ENCODE results near the gene NRP2.

Gene NRP2

DNA sequence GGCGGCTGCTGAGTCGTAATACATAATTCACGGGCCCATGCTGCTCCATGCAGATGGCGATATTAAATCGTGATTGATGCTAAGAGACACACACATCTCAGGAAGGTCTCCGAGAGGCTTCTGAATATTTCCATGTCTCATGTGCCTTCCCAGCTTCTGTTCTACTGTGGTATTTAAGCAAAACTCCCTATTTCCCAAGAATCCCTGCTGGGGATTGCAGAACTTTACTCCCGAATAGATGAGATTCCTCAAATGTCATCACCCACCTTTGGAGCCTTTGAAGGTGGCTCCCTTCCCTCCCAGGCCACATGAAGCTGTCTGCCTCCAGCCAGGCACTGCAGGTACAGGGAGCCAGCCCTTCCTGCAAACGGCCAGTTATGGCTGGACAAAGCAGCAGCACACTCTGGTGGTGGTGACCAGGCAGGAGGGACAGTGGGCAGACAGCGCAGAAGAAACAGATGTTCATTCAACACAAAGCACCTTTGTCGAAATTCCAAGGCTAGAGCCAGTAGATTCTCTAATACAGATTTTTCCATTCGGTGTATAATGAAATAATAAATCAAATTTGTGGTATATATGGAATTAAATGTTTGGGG, 14.1 kb downstream of the NRP2 start:
- Histone ChIP-seq H3K4me3 (IDR thresholded peaks at IDR 0.05; ENCODE audit: insufficient read depth, low read depth, low read length) (no peak overlapping the region), H3K27me3 (ENCODE audit: insufficient read depth, low read depth) (no peaks in the 10 kb centered on the region), H3K27ac (no peak overlapping the region), H4K20me1 (ENCODE audit: insufficient read depth) (no peaks in the 10 kb centered on the region), H3K36me3 (ENCODE audit: insufficient read depth) (no peaks in the 10 kb centered on the region), H3K9ac (no peak overlapping the region), H2AFZ (ENCODE audit: low read depth) (no peak overlapping the region), H3K4me1 (ENCODE audit: low read depth, poor library complexity, severe bottlenecking) (no peaks in the 10 kb centered on the region), H3K4me2 (no peak overlapping the region), H3K79me2 (ENCODE audit: insufficient read depth, low read depth) (no peaks in the 10 kb centered on the region)
- TF ChIP-seq, protein P1, sequence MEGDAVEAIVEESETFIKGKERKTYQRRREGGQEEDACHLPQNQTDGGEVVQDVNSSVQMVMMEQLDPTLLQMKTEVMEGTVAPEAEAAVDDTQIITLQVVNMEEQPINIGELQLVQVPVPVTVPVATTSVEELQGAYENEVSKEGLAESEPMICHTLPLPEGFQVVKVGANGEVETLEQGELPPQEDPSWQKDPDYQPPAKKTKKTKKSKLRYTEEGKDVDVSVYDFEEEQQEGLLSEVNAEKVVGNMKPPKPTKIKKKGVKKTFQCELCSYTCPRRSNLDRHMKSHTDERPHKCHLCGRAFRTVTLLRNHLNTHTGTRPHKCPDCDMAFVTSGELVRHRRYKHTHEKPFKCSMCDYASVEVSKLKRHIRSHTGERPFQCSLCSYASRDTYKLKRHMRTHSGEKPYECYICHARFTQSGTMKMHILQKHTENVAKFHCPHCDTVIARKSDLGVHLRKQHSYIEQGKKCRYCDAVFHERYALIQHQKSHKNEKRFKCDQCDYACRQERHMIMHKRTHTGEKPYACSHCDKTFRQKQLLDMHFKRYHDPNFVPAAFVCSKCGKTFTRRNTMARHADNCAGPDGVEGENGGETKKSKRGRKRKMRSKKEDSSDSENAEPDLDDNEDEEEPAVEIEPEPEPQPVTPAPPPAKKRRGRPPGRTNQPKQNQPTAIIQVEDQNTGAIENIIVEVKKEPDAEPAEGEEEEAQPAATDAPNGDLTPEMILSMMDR (conservative IDR thresholded peaks at IDR 0.05; ENCODE audit: low read depth, low read length), result no peak

DNA sequence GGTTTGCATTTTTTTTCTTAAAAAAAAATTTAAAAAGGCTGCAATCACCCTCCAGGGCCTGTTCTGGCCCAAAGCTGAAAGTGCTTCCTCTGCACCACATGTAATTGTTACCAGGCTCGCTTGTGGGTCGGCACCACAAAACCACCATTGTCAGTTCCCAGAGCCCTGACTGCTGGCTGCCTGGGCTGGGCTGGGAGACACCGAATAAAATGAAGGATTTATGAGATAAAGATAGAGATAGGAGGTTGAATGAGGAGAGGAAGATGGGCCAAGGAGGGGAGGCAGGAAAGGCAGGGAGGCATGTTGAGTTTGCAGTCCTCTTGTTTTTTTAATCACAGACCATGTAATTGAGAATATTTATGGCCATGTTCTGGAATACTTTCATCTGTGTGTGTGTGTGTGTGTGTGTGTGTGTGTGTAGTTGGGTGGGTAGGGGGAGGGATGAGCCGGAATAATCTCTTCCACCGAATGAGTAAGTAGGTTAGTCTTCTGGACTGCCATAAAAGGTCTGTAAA, 14.7 kb downstream of the NRP2 start:
- Histone ChIP-seq H3K4me3 (IDR thresholded peaks at IDR 0.05; ENCODE audit: insufficient read depth, low read depth, low read length) (no peak overlapping the region), H4K20me1 (ENCODE audit: insufficient read depth) (no peaks in the 10 kb centered on the region), H3K36me3 (ENCODE audit: insufficient read depth) (no peaks in the 10 kb centered on the region), H3K27ac (no peak overlapping the region), H3K79me2 (ENCODE audit: insufficient read depth, low read depth) (no peaks in the 10 kb centered on the region), H3K4me2 (no peak overlapping the region), H3K9ac (no peak overlapping the region), H2AFZ (ENCODE audit: low read depth) (no peak overlapping the region), H3K4me1 (ENCODE audit: low read depth, poor library complexity, severe bottlenecking) (no peaks in the 10 kb centered on the region), H3K27me3 (ENCODE audit: insufficient read depth, low read depth) (no peaks in the 10 kb centered on the region)
- TF ChIP-seq, protein P1 (conservative IDR thresholded peaks at IDR 0.05; ENCODE audit: low read depth, low read length), result no peak

DNA sequence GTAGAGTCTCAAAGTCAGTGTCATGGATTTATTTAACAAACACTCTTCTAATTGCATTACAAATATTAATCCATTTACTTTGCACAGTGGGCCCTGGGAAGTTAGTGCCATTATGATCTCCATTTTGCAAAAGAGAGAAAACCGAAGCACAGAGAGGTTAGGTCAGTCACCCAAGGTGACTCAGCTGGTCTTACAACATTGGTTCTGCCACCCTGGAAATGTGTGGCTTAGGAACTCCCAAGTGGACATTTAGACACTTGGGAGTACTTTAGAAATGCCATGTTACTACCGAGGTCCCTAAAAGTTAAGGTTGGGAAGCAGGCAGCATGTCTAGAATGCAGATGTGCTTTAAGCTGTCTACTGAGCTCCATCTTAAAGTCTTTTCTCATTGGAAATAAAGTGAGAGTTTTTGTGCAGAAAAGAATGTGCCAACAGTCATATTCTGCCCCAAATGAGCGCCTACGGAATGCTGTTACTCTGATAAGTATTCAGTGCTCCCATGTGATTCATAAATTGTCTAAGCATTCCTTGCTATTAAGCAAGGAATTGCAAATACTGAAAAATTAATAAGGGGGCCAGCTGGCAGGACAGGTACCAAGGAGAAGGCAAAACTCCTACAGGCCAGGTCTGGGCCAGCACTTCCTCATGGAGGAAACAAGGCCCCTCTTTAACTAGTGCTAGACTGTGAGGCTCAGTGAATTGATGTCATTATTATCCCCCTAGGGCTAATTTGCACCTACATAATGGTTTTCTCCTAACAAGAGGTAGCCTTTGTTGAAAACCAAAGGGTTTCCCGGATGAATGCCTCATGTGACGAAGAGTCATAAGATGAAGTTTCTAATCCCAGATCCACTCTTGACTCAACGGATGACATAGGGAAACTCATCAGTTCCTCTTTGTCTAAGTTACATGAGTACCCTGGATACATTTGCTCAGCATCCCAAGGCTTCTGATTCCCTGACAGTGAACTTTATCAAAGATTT, 16.3 kb downstream of the NRP2 start:
- Histone ChIP-seq H3K27ac (no peak overlapping the region), H3K36me3 (ENCODE audit: insufficient read depth) (no peaks in the 10 kb centered on the region), H2AFZ (ENCODE audit: low read depth) (no peak overlapping the region), H3K79me2 (ENCODE audit: insufficient read depth, low read depth) (no peaks in the 10 kb centered on the region), H3K4me2 (no peak overlapping the region), H4K20me1 (ENCODE audit: insufficient read depth) (no peaks in the 10 kb centered on the region), H3K4me3 (IDR thresholded peaks at IDR 0.05; ENCODE audit: insufficient read depth, low read depth, low read length) (no peak overlapping the region), H3K9ac (no peak overlapping the region), H3K27me3 (ENCODE audit: insufficient read depth, low read depth) (no peaks in the 10 kb centered on the region), H3K4me1 (ENCODE audit: low read depth, poor library complexity, severe bottlenecking) (no peaks in the 10 kb centered on the region)
- TF ChIP-seq, protein P1 (conservative IDR thresholded peaks at IDR 0.05; ENCODE audit: low read depth, low read length), result no peak

DNA sequence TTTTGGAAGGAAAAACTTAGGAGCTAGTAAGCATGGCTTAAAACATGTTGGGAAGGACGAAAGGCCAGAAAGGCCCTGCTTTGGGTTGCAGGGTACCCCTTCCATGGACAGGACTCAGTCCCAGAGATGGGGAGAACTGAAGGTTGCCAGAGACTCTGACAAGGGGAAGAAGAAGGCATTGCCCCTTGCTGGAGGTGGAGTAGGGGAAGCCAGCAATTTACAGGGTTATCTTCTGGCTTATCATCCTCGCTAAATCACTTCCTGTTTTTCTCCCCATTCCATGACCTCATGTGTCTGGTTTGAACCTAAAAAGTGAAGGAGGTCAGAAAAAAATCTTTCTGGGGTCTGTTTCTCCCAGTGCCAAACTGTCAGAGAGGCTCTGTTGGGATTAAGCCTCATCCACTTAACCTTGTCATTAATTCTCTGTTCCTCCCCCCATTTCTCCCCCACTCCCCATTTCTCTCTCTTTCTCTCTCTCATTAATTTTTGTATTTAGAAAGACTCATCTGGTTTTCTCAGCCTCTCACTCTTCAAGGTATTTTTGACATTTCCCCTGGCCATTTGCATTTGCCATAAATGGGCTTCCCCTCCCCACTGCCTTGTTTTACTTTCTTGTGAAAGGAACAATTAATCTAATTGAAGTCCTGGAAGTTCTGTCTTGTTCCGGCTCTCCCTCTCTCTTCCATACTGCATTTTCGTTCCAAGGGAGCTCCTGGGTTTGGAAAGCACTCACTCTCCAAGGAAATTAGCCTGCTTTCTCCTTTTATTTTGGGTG, 17.4 kb downstream of the NRP2 start:
- Histone ChIP-seq H3K36me3 (ENCODE audit: insufficient read depth) (no peaks in the 10 kb centered on the region), H2AFZ (ENCODE audit: low read depth) (no peak overlapping the region), H3K4me1 (ENCODE audit: low read depth, poor library complexity, severe bottlenecking) (no peaks in the 10 kb centered on the region), H4K20me1 (ENCODE audit: insufficient read depth) (no peaks in the 10 kb centered on the region), H3K4me2 (no peak overlapping the region), H3K4me3 (IDR thresholded peaks at IDR 0.05; ENCODE audit: insufficient read depth, low read depth, low read length) (no peak overlapping the region), H3K79me2 (ENCODE audit: insufficient read depth, low read depth) (no peaks in the 10 kb centered on the region), H3K27ac (no peak overlapping the region), H3K9ac (no peak overlapping the region), H3K27me3 (ENCODE audit: insufficient read depth, low read depth) (no peaks in the 10 kb centered on the region)
- TF ChIP-seq, protein P1 (conservative IDR thresholded peaks at IDR 0.05; ENCODE audit: low read depth, low read length), result no peak

Measured in KMS-11 (cell line).